Neural progenitor cell (in vitro differentiated cells): ENCODE measurements around the gene MAPRE2.

ENCODE experiments used
- CTCF ChIP-seq: fragments of 200-600 bp; sonication (generic); IDR thresholded peaks from 2 replicates; pipeline ENCODE4 v1.5.1; 2017; ENCODE audit warnings: antibody characterized with exemption, mild to moderate bottlenecking
- EZH2 ChIP-seq: fragments of 200-600 bp; sonication (generic); IDR thresholded peaks from 2 replicates; pipeline ENCODE4 v1.6.1; 2017; ENCODE audit warnings: antibody characterized with exemption, mild to moderate bottlenecking, moderate library complexity
- EZH2phosphoT487 ChIP-seq: fragments of 200-600 bp; sonication (generic); IDR thresholded peaks from 2 replicates; pipeline ENCODE4 v1.6.1; 2017; ENCODE audit warnings: antibody characterized with exemption

GRCh38 chr18:35163014-35163539 is 121.9 kb downstream of the MAPRE2 start:
- TF ChIP-seq CTCF (no peak), EZH2 (no peak), EZH2phosphoT487 (no peak)
